Activated CD4-positive, alpha-beta memory T cell treated with anti-CD3 and anti-CD28 coated beads, Interleukin-2, amount 10 ng/mL, durations not matched to agents 7 days and 5 days (primary cell): Measurements from ENCODE around the gene PSMB5. TPM values are rescaled to one million over a fixed set of nuclear protein-coding genes. Genes with fewer than 3 reads are reported as not detected.

Source experiments
- CTCF ChIA-PET: fragments of 350-600 bp; sonication (Branson Sonifier 250); formaldehyde crosslinking; loops from one replicate; lab custom pipeline; 2021; ENCODE audit warnings: antibody characterized with exemption, inconsistent platforms; lab: Charles Lee
- POLR2A ChIA-PET: fragments of 350-600 bp; sonication (Branson Sonifier 250); formaldehyde crosslinking; loops from one replicate; lab custom pipeline; 2021; ENCODE audit warnings: antibody characterized with exemption; lab: Charles Lee
- DNase-seq: peaks from one replicate; pipeline ENCODE4 v3.0.0-alpha.2; 2020
- H3K27ac Mint-ChIP-seq: one replicate; pipeline ENCODE4 v1.8.0; 2021; ENCODE audit warnings: mild to moderate bottlenecking, mixed read lengths
- H3K27me3 Mint-ChIP-seq: one replicate; pipeline ENCODE4 v1.8.0; 2021; ENCODE audit warnings: mixed read lengths
- H3K36me3 Mint-ChIP-seq: one replicate; pipeline ENCODE4 v1.8.0; 2021; ENCODE audit warnings: low read depth, mixed read lengths
- H3K4me1 Mint-ChIP-seq: one replicate; pipeline ENCODE4 v1.8.0; 2021; ENCODE audit warnings: mixed read lengths
- H3K4me3 Mint-ChIP-seq: one replicate; pipeline ENCODE4 v1.8.0; 2021; ENCODE audit warnings: mild to moderate bottlenecking, mixed read lengths
- H3K9me3 Mint-ChIP-seq: one replicate; pipeline ENCODE4 v1.8.0; 2021; ENCODE audit warnings: mixed read lengths
- total RNA-seq, 2 experiments: library from RNA; stranded (reverse); gene quantifications; one replicate each; pipeline ENCODE4 v1.2.3, GENCODE V29; 2021

PSMB5 gene
- total RNA-seq, 2 experiments from 2014 or later, result 55.0 to 57.5 TPM

DNA sequence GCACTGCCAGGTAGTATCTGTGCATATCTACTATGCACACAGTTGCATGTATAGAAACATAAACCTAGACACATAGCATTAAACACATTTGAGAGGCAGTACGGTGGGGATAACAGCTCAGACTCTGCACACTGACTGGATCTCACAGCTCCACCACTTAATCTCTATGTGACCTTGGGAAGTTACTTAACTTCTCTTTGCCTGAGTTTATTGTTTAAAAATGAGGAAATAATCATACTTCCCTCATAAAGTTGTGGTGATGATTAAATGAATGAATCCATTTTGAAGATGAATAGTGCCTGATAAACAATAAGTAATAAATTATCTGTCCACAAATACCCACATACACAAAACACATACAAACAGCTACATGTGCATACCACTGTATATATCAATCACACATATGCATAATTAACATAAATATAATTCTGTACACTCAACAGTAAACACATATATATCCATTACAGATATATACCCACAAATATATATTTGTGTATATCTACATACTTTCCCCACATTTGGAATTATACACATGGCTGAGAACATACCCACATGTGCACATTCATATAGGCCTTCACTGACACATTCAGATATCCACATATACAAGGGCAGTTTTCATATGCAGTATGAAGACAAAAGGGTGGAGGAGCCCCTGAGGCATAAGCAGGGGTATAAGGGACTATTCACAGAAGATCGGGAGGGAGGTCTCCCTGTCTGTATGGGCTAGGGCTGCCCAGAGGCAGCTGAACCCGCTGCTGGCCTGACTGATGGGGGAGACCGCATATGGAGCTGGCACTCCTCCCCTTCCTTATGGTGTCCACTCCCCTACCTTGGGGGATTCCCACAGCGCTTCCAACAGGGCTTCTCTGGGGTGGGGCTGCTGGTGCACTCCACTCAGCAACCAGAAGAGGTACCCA is 16.7 kb upstream of the PSMB5 start:
- peaks cover 5% of the 10 kb centered on the region for H3K4me1 Mint-ChIP-seq
- H3K36me3 Mint-ChIP-seq, result no peaks in the 10 kb centered on the region
- peaks cover 3% of the 10 kb centered on the region for H3K27me3 Mint-ChIP-seq
- no peaks in the 10 kb centered on the region for H3K9me3 Mint-ChIP-seq
- H3K27ac Mint-ChIP-seq, result no peak overlapping the region
- DNase-seq, result no peak
- ChIA-PET CTCF (interaction anchor here (1.5 to 2.8 kb wide), 5 partner anchors 17 to 65 kb away, joined by 4 to 15 read pairs (median 8); no protein-coding TSS in a partner anchor), POLR2A (interaction anchor here (1.0 to 1.1 kb wide), 2 partner anchors 45 to 65 kb away, joined by 3 read pairs; no protein-coding TSS in a partner anchor)
- H3K4me3 Mint-ChIP-seq, result no peak overlapping the region

DNA sequence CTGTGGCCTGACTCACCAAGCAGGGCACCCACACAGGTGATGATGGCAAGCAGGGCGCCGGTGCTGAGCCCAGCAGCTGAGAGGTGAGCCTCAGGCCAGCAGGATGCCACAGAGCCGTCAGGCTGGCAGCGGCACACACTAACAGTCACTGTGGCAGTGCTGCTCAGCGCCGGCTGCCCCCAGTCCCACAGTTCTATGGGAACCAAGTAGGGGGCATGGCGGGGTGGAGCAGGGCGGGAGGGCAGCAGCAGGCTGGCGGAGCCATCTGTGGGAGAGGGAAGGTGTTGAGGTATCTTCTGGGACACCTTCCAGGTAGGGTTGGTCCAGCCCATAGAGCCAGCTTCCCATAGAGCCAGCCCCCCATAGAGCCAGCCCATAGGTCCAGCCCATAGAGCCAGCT is 14.3 kb upstream of the PSMB5 start:
- POLR2A ChIA-PET, result interaction anchor here (1.5 kb wide), 1 partner anchor 43 kb away, joined by 4 read pairs; no protein-coding TSS in a partner anchor
- CTCF ChIA-PET, result interaction anchor here (1.2 to 1.4 kb wide), 4 partner anchors 53 to 76 kb away, joined by 3 to 5 read pairs (median 4); no protein-coding TSS in a partner anchor
- no peaks in the 10 kb centered on the region for H3K36me3 Mint-ChIP-seq

DNA sequence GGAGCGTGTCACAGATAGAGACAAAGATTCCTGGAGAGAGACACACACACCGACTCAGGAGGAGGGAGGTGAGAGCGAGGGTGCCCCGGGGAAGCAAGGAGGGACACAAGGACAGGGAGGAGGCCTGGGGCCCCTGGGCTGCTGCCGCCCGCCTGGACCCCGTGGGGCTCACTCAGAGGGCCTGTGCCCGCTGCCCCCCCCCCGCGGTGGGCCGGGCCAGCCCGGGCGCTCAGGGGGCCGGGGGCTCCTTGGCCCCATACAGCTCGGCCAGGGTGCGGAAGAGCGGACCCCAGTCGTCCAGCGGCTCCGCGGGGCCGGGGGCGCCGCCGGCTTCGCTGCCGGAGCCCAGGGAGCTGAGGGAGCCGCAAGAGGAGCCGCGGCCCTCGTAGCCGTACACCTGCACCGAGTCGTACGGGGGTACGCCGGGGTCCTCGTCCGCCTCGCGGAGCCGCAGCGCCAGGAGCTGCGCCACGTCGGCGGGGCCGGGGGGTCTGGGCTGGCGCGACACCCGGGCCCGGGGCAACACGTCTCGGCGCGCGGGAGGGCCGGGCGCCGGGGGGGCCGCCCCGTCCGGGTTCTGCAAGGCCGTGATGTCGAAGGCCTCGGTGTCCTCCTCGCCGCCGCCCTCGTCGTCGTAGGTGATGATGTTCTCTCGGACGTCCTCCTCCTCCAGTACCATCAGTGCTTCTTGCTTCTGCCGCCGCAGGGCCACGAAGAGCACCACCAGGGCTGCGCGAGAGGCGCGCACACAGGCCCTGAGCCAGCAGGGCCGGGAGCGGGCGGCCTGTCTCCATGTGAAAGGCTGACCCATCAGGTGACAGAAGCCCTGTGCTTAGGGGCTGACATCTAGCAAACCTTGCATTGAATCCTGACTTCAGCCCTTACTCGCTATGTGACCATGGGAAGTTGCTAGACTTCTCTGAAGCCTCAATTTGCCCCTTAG is 13.3 kb upstream of the PSMB5 start:
- DNase-seq, result no peak
- CTCF ChIA-PET, result interaction anchor here (1.2 to 1.4 kb wide), 2 partner anchors 61 to 75 kb away, joined by 4 to 5 read pairs; no protein-coding TSS in a partner anchor
- no peaks in the 10 kb centered on the region for H3K27me3 Mint-ChIP-seq
- H3K36me3 Mint-ChIP-seq, result no peaks in the 10 kb centered on the region
- H3K4me3 Mint-ChIP-seq, result no peak overlapping the region
- POLR2A ChIA-PET, result interaction anchor here (1.5 kb wide), 1 partner anchor 42 kb away, joined by 4 read pairs; no protein-coding TSS in a partner anchor
- no peak overlapping the region for H3K27ac Mint-ChIP-seq
- no peaks in the 10 kb centered on the region for H3K9me3 Mint-ChIP-seq
- no peaks in the 10 kb centered on the region for H3K4me1 Mint-ChIP-seq

More for the DNA sequence above, 14.3 kb upstream of the PSMB5 start:
- Mint-ChIP-seq H3K27me3 (no peaks in the 10 kb centered on the region), H3K27ac (no peak overlapping the region), H3K4me3 (no peak overlapping the region), H3K9me3 (no peaks in the 10 kb centered on the region), H3K4me1 (no peaks in the 10 kb centered on the region)
- no peak for DNase-seq

DNA sequence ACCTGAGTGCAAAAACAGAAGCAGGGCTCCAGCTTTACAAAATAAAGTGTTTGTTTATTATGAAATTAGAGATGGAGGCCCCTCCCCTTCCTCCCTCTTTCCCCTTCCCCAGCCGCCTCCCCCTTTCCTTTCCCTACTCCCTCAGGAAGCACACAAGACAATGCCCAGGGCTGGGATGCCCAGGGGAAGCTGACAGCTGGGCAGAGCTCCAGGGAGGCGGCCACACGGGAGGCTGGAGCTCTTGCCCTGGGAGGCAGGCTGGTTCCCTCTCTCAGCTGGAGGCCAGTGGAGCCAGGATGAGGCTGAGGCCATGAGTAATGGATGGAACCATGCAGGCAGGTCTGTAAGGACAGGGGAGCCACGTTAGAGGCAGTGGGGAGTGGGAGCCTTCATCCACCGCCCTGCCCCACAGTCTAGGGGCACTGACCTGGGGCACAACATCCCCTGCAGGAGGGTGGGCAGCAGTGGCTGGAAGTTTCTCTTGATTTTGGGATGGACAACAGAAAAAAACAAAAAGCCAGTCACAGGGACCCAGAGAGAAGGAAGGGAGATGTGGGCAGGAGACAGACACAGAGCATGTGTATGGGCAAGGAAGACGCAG is 12.4 kb upstream of the PSMB5 start:
- H3K4me3 Mint-ChIP-seq, result no peak overlapping the region
- no peak for DNase-seq
- ChIA-PET CTCF (interaction anchor here (1.1 kb wide), 1 partner anchor 12 kb away, joined by 3 read pairs; no protein-coding TSS in a partner anchor), POLR2A (interaction anchor here (1.5 kb wide), 1 partner anchor 41 kb away, joined by 4 read pairs; no protein-coding TSS in a partner anchor)
- no peaks in the 10 kb centered on the region for H3K27me3 Mint-ChIP-seq
- H3K9me3 Mint-ChIP-seq, result no peaks in the 10 kb centered on the region
- no peaks in the 10 kb centered on the region for H3K4me1 Mint-ChIP-seq
- H3K27ac Mint-ChIP-seq, result no peak overlapping the region
- no peaks in the 10 kb centered on the region for H3K36me3 Mint-ChIP-seq

GRCh38 chr14:23045419-23046357 is 11.0 kb upstream of the PSMB5 start:
- H3K36me3 Mint-ChIP-seq, result no peaks in the 10 kb centered on the region
- no peak overlapping the region for H3K27ac Mint-ChIP-seq
- H3K4me3 Mint-ChIP-seq, result no peak overlapping the region
- ChIA-PET POLR2A (no interaction called here), CTCF (interaction anchor here (1.0 kb wide), 1 partner anchor 23 kb away, joined by 3 read pairs; no protein-coding TSS in a partner anchor)
- no peak for DNase-seq
- no peaks in the 10 kb centered on the region for H3K27me3 Mint-ChIP-seq
- H3K4me1 Mint-ChIP-seq, result no peaks in the 10 kb centered on the region
- H3K9me3 Mint-ChIP-seq, result no peaks in the 10 kb centered on the region

DNA sequence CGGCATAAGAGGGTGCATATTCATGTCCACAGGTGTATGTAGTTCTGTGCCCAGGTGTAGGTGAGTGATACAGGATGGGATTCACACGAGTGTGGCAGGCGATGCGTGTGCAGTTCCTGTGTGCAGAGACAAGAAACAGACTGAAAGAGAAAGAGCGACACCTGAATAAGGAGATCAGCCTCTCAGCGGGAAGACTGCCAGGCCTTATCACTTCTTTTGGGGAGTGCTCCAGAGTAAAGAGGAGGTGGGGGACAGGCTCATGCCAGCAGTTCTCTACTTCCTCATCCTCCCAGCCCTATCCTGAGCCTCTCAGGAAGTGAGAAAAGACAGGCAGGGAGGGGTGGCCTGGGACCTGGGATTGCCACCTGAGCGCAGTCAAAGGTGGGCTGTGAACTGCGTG is 10.1 kb upstream of the PSMB5 start:
- CTCF ChIA-PET, result no interaction called here

DNA sequence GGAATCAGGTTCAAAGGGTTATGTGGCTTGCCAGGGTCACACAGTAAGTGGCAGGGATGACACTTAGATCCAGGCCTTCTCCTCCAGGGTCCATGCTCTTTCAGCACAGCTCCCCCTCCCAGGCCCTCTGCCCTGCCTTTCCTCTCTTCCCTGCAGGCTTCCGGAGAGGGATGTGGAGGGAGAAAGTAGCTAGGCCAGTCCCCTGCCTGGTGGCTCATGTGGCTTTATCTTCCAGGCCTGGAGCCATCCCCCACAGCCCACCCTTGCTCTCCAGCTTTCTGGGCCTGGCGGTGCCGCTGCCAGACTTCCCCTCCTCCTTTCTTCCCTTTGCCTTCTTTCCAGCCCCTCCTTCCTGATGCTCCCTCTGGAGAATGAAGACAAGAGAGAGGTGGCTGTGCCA is 9.1 kb upstream of the PSMB5 start:
- no peaks in the 10 kb centered on the region for H3K4me1 Mint-ChIP-seq
- no peaks in the 10 kb centered on the region for H3K27me3 Mint-ChIP-seq
- ChIA-PET CTCF (interaction anchor here (1.9 to 2.2 kb wide), 2 partner anchors 12 to 25 kb away, joined by 6 to 7 read pairs; no protein-coding TSS in a partner anchor), POLR2A (no interaction called here)
- no peak overlapping the region for H3K27ac Mint-ChIP-seq
- H3K9me3 Mint-ChIP-seq, result no peaks in the 10 kb centered on the region
- no peak overlapping the region for H3K4me3 Mint-ChIP-seq
- DNase-seq, result no peak
- no peaks in the 10 kb centered on the region for H3K36me3 Mint-ChIP-seq

More for the DNA sequence above, 10.1 kb upstream of the PSMB5 start:
- Mint-ChIP-seq H3K4me3 (no peak overlapping the region), H3K27ac (no peak overlapping the region), H3K9me3 (no peaks in the 10 kb centered on the region), H3K27me3 (no peaks in the 10 kb centered on the region), H3K36me3 (no peaks in the 10 kb centered on the region), H3K4me1 (no peaks in the 10 kb centered on the region)
- no peak for DNase-seq
- POLR2A ChIA-PET, result no interaction called here

GRCh38 chr14:23043145-23043544 is 8.4 kb upstream of the PSMB5 start:
- Mint-ChIP-seq H3K36me3 (no peaks in the 10 kb centered on the region), H3K9me3 (no peaks in the 10 kb centered on the region), H3K27ac (no peak overlapping the region), H3K27me3 (no peaks in the 10 kb centered on the region), H3K4me3 (no peak overlapping the region), H3K4me1 (no peaks in the 10 kb centered on the region)
- DNase-seq, result no peak
- ChIA-PET CTCF (interaction anchor here (1.9 to 2.2 kb wide), 2 partner anchors 13 to 26 kb away, joined by 6 to 7 read pairs; no protein-coding TSS in a partner anchor), POLR2A (interaction anchor here (1.2 kb wide), 1 partner anchor 37 kb away, joined by 5 read pairs; no protein-coding TSS in a partner anchor)

DNA sequence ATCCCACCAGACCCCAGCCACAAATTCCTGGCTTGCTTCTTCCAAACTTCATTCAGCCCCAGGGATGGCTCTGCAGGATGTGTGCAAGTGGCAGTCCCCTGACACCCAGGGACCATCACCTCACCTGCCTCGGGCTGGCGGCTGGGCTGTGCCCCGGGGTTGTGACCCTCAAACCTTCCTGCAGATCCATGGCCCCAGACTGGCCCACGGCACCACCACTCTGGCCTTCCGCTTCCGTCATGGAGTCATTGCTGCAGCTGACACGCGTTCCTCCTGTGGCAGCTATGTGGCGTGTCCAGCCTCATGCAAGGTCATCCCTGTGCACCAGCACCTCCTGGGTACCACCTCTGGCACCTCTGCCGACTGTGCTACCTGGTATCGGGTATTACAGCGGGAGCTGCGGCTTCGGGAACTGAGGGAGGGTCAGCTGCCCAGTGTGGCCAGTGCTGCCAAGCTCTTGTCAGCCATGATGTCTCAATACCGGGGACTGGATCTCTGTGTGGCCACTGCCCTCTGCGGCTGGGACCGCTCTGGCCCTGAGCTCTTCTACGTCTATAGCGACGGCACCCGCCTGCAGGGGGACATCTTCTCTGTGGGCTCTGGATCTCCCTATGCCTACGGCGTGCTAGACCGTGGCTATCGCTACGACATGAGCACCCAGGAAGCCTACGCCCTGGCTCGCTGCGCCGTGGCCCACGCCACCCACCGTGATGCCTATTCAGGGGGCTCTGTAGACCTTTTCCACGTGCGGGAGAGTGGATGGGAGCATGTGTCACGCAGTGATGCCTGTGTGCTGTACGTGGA is 7.7 kb upstream of the PSMB5 start, which contains the start of gene PSMB11:
Gene PSMB11, plus strand, starts transcription at position 51 of the 804 bp plus-strand sequence. Its CDS starts 14 bp downstream, at position 65.
- CTCF ChIA-PET, result interaction anchor here (1.9 to 2.2 kb wide), 2 partner anchors 14 to 27 kb away, joined by 6 to 7 read pairs; no protein-coding TSS in a partner anchor
- Mint-ChIP-seq H3K4me3 (no peak within 1 kb of the TSS), H3K4me1 (no peaks in the 10 kb centered on the region), H3K27me3 (no peaks in the 10 kb centered on the region), H3K36me3 (no peaks in the 10 kb centered on the region), H3K27ac (no peak within 1 kb of the TSS), H3K9me3 (no peaks in the 10 kb centered on the region)
- POLR2A ChIA-PET, result interaction anchor here (1.2 kb wide), 1 partner anchor 36 kb away, joined by 5 read pairs; no protein-coding TSS in a partner anchor
- DNase-seq, result no peak

DNA sequence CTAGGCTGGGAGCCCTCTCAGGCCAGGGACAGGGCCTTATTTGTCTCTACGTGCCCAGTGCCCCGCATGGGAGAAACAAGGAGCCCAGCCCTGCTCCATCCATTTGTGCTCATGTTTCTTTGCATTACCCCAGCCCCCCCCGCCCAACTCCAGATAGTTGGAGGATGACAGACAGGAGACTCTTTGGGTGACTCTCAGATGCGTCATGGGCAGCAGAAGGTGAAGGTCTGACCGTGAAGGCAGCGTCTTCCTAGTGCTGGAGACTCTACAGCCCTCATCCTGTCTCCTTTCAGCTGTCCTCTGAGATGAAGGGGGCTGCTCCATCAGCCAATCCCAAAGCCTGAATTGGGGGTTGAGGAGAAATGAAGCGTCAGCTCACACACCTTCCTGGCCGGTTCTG is 7.0 kb upstream of the PSMB5 start:
- no peak overlapping the region for H3K4me3 Mint-ChIP-seq
- ChIA-PET POLR2A (interaction anchor here (1.2 kb wide), 1 partner anchor 35 kb away, joined by 5 read pairs; no protein-coding TSS in a partner anchor), CTCF (interaction anchor here (1.9 to 3.1 kb wide), 3 partner anchors 14 to 56 kb away, joined by 6 to 8 read pairs (median 7); no protein-coding TSS in a partner anchor)
- no peaks in the 10 kb centered on the region for H3K9me3 Mint-ChIP-seq
- no peaks in the 10 kb centered on the region for H3K27me3 Mint-ChIP-seq
- no peaks in the 10 kb centered on the region for H3K36me3 Mint-ChIP-seq
- H3K27ac Mint-ChIP-seq, result no peak overlapping the region
- peaks cover under 1% of the 10 kb centered on the region for H3K4me1 Mint-ChIP-seq
- no peak for DNase-seq
